ENCODE data around the gene SVOP.

SVOP gene

GRCh38 chr12:108858311-108859074 is 162.4 kb downstream of the SVOP start:
- Histone ChIP-seq H3K36me3 (ENCODE audit: control insufficient read depth, insufficient read depth, low read length) (no peaks in the 10 kb centered on the region), H3K27me3 (ENCODE audit: control insufficient read depth, insufficient read depth, low read length) (no peaks in the 10 kb centered on the region), H3K27ac (ENCODE audit: low read length) (no peak overlapping the region), H3K4me1 (ENCODE audit: control insufficient read depth, insufficient read depth, low read length) (peaks cover 5% of the 10 kb centered on the region), H3K9me3 (ENCODE audit: control insufficient read depth, insufficient read depth, low read length) (no peaks in the 10 kb centered on the region), H3K4me3 (ENCODE audit: low read length) (no peak overlapping the region; the same call in 1 of the 2 replicates)
- no CpG with 5 or more reads among the region's 18 CpGs for WGBS (ENCODE audit: insufficient coverage, insufficient read length)
- no peak for DNase-seq (ENCODE audit: low read depth, low spot score)
